ENCODE results near the gene DDX53. TPM values are rescaled to one million over a fixed set of nuclear protein-coding genes. Genes with fewer than 3 reads are reported as not detected.

The DDX53 gene
- total RNA-seq, 2 donors from 2014 or later: not detected

DNA sequence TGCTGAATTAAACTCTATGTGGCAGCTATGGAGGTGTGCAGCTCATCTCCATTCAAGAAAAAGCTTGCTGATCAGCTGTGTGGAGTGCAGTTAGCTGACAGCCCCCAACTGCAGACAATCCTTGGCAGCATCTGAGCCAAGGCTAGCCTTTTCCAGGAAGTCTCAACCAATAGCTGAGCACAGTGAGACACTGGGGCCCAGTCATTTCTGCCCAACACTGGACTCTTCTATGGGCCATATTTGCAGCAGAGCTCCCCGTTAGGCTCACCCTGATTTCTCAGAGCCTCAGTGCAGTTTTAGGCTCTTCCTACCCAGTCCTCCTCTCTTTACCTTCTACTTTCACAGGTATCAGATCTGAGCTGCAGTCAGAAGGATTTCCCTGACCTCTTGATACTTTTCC, 12.9 kb downstream of the DDX53 start:
- no peaks in the 10 kb centered on the region for H3K27me3 ChIP-seq
- no peak for DNase-seq
- intact Hi-C loops (cut with DNase I): no loop called here
- no peak overlapping the region for H3K4me3 ChIP-seq
- TF ChIP-seq, protein P1, sequence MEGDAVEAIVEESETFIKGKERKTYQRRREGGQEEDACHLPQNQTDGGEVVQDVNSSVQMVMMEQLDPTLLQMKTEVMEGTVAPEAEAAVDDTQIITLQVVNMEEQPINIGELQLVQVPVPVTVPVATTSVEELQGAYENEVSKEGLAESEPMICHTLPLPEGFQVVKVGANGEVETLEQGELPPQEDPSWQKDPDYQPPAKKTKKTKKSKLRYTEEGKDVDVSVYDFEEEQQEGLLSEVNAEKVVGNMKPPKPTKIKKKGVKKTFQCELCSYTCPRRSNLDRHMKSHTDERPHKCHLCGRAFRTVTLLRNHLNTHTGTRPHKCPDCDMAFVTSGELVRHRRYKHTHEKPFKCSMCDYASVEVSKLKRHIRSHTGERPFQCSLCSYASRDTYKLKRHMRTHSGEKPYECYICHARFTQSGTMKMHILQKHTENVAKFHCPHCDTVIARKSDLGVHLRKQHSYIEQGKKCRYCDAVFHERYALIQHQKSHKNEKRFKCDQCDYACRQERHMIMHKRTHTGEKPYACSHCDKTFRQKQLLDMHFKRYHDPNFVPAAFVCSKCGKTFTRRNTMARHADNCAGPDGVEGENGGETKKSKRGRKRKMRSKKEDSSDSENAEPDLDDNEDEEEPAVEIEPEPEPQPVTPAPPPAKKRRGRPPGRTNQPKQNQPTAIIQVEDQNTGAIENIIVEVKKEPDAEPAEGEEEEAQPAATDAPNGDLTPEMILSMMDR (IDR thresholded peaks at IDR 0.05): no peak
- H3K36me3 ChIP-seq: no peaks in the 10 kb centered on the region
- no peaks in the 10 kb centered on the region for H3K4me1 ChIP-seq
- no peak overlapping the region for H3K27ac ChIP-seq
- H3K9ac ChIP-seq (ENCODE audit: low read depth in 2 of 2, low read length in 2 of 2): no peak overlapping the region
- H3K9me3 ChIP-seq: no peaks in the 10 kb centered on the region

- Histone ChIP-seq H3K36me3 (no peaks in the 10 kb centered on the region), H3K27me3 (no peaks in the 10 kb centered on the region), H3K27ac (no peak overlapping the region), H3K4me1 (no peaks in the 10 kb centered on the region), H3K9ac (ENCODE audit: low read depth in 2 of 2, low read length in 2 of 2) (no peak overlapping the region), H3K9me3 (no peaks in the 10 kb centered on the region), H3K4me3 (no peak overlapping the region)
- TF ChIP-seq, protein P1 (IDR thresholded peaks at IDR 0.05): no peak
- DNase-seq: no peak
- intact Hi-C loops (cut with DNase I): no loop called here
Observed at GRCh38 chrX:23013366-23013765, 13.6 kb downstream of the DDX53 start.

DNA sequence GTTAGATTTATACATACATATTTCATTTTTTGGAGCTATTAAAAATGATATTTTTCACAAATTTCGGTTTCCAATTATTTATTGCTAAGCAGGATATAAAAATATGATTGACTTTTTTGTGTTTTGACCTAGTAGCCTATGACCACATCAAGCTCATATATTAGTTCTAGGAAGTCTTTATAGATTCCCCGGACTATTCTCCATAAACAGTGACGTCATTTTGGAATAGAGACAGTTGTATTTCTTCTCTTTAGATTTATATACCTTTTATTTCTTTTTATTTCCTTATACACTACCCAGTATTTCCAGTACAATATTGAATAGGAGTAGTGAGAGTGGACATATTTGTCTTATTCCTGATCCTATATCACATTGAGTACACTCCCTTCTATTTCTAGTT, 31.8 kb downstream of the DDX53 start:
- H3K36me3 ChIP-seq: no peaks in the 10 kb centered on the region
- no peaks in the 10 kb centered on the region for H3K9me3 ChIP-seq
- H3K27me3 ChIP-seq: no peaks in the 10 kb centered on the region
- TF ChIP-seq, protein P1 (IDR thresholded peaks at IDR 0.05): no peak
- H3K4me3 ChIP-seq: no peak overlapping the region
- no peaks in the 10 kb centered on the region for H3K4me1 ChIP-seq
- no peak overlapping the region for H3K27ac ChIP-seq
- DNase-seq: no peak
- intact Hi-C loops (cut with DNase I): no loop called here
- H3K9ac ChIP-seq (ENCODE audit: low read depth in 2 of 2, low read length in 2 of 2): no peak overlapping the region

DNA sequence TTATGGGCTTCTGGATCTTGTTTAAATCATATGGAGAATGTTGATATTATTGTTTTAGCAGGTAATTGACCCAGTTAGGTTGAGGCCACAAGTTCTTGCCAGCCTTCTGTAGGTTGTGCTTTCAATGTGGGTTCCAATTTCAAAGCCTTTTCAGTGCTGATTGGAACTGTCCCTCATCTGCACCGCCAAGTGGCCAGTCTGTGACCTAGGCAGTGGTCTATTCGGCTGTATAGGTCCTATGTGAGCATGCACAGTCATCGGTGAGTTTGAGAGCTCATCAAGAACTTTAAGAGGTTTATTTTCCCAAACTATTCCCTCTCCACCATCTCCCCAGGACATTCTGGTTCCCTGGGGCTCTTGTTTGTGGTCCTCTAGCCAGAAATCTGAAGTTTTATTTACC, 35.7 kb downstream of the DDX53 start:
- TF ChIP-seq, protein P1 (IDR thresholded peaks at IDR 0.05): no peak

DNA sequence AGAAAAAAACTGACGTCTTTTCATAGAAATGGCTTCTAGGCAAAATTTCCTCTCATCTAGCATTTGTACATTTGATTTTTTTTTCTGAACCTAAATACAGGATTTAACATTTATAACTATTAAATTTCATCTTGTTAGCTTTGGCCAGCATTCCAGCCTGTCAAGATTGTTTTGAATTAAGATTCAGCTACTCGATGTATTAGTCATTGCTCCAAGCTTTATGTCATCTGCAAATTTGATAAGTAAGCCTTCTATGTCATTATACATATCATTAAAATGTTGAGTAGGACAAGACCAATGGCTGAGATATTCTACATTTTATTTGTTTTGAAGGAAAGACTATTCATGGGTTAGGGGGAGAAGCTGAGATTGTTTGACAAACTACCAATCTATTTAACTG, 46.7 kb downstream of the DDX53 start:
- H3K9me3 ChIP-seq: no peaks in the 10 kb centered on the region
- H3K27ac ChIP-seq: no peak overlapping the region
- H3K4me3 ChIP-seq: no peak overlapping the region
- no peaks in the 10 kb centered on the region for H3K4me1 ChIP-seq
- H3K36me3 ChIP-seq: no peaks in the 10 kb centered on the region
- no peaks in the 10 kb centered on the region for H3K27me3 ChIP-seq
- intact Hi-C loops (cut with DNase I): no loop called here
- DNase-seq: no peak
- no peak overlapping the region for H3K9ac ChIP-seq (ENCODE audit: low read depth in 2 of 2, low read length in 2 of 2)
- TF ChIP-seq, protein P1 (IDR thresholded peaks at IDR 0.05): no peak

More for the DNA sequence above, 35.7 kb downstream of the DDX53 start:
- Histone ChIP-seq H3K27me3 (no peaks in the 10 kb centered on the region), H3K36me3 (no peaks in the 10 kb centered on the region), H3K9ac (ENCODE audit: low read depth in 2 of 2, low read length in 2 of 2) (no peak overlapping the region), H3K9me3 (no peaks in the 10 kb centered on the region), H3K4me3 (no peak overlapping the region), H3K4me1 (no peaks in the 10 kb centered on the region), H3K27ac (no peak overlapping the region)
- no peak for DNase-seq
- intact Hi-C loops (cut with DNase I): no loop called here
